HepG2 (cell line): ENCODE data around the gene SAA2. TPM values are rescaled to one million over a fixed set of nuclear protein-coding genes. Genes with fewer than 3 reads are reported as not detected.

ENCODE experiments used
- ATF2 ChIP-seq: sonication (generic); formaldehyde crosslinking; IDR thresholded peaks from 2 replicates; pipeline ENCODE4 v1.4.0; 2020; ENCODE audit warnings: missing genetic modification reagents
- CREB1 ChIP-seq, 2 experiments: fragments of 450-650 bp in 1 of 2; IDR thresholded peaks; 2 replicates each; pipeline ENCODE4 v1.6.1; 2016 to 2017; ENCODE audit warnings: control low read depth in 1 of 2, mild to moderate bottlenecking in 1 of 2, missing compliant biosample characterization in 1 of 2, missing genetic modification characterization in 1 of 2
- EHMT2 ChIP-seq: fragments of 200-600 bp; sonication (generic); IDR thresholded peaks from 2 replicates; pipeline ENCODE4 v1.7.0; 2017; ENCODE audit warnings: antibody characterized with exemption, low read depth, low read length, borderline replicate concordance
- GLI4 ChIP-seq: sonication (generic); formaldehyde crosslinking; IDR thresholded peaks from 2 replicates; pipeline ENCODE4 v1.5.1; 2020; ENCODE audit warnings: missing genetic modification reagents, mild to moderate bottlenecking, moderate library complexity, borderline replicate concordance
- IRF2 ChIP-seq: IDR thresholded peaks from 2 replicates; pipeline ENCODE4 v1.6.1; 2018; ENCODE audit warnings: missing genetic modification reagents, missing compliant biosample characterization
- KDM6A ChIP-seq: IDR thresholded peaks from 2 replicates; pipeline ENCODE4 v1.6.1; 2016; ENCODE audit warnings: low read depth
- MIXL1 ChIP-seq: IDR thresholded peaks from 2 replicates; pipeline ENCODE4 v1.6.1; 2016
- PAF1 ChIP-seq: IDR thresholded peaks from 2 replicates; pipeline ENCODE4 v1.6.1; 2016; ENCODE audit warnings: missing genetic modification reagents, missing compliant biosample characterization
- POGZ ChIP-seq: sonication (generic); formaldehyde crosslinking; IDR thresholded peaks from 2 replicates; pipeline ENCODE4 v1.4.0; 2020; ENCODE audit warnings: mild to moderate bottlenecking, missing genetic modification reagents
- RBFOX2 ChIP-seq: fragments of 200-400 bp; formaldehyde crosslinking; IDR thresholded peaks from 2 replicates; pipeline ENCODE4 v1.6.1; 2017; ENCODE audit warnings: low read depth, mild to moderate bottlenecking, low read length
- REST ChIP-seq, 2 experiments: IDR thresholded peaks; 2 replicates each; pipeline ENCODE4 v1.6.1; 2011 to 2012; ENCODE audit warnings: low read length in 2 of 2, borderline replicate concordance in 1 of 2, low read depth in 1 of 2, mild to moderate bottlenecking in 1 of 2, moderate library complexity in 1 of 2
- RXRB ChIP-seq: IDR thresholded peaks from 2 replicates; pipeline ENCODE4 v1.6.1; 2016; ENCODE audit warnings: borderline replicate concordance, missing genetic modification reagents, missing compliant biosample characterization
- SMAD3 ChIP-seq: sonication (generic); formaldehyde crosslinking; IDR thresholded peaks from 2 replicates; pipeline ENCODE4 v1.4.0; 2020; ENCODE audit warnings: missing genetic modification reagents
- TBX2 ChIP-seq: sonication (generic); formaldehyde crosslinking; IDR thresholded peaks from 2 replicates; pipeline ENCODE4 v1.5.0; 2020; ENCODE audit warnings: missing genetic modification reagents, mild to moderate bottlenecking, borderline replicate concordance
- TBX3 ChIP-seq: fragments of 450-650 bp; IDR thresholded peaks from 2 replicates; pipeline ENCODE4 v1.6.1; 2017; ENCODE audit warnings: antibody characterized with exemption, mild to moderate bottlenecking, inconsistent platforms, borderline replicate concordance
- ZBTB38 ChIP-seq: sonication (generic); formaldehyde crosslinking; IDR thresholded peaks from 2 replicates; pipeline ENCODE4 v1.5.1; 2020; ENCODE audit warnings: mild to moderate bottlenecking, missing genetic modification reagents
- ZNF230 ChIP-seq: sonication (generic); formaldehyde crosslinking; IDR thresholded peaks from 2 replicates; pipeline ENCODE4 v1.4.0; 2020; ENCODE audit warnings: mild to moderate bottlenecking, missing genetic modification reagents
- ZNF512 ChIP-seq: sonication (generic); formaldehyde crosslinking; IDR thresholded peaks from 2 replicates; pipeline ENCODE4 v1.4.0; 2020; ENCODE audit warnings: mild to moderate bottlenecking, missing genetic modification reagents
- ZNF644 ChIP-seq: IDR thresholded peaks from 2 replicates; pipeline ENCODE4 v1.6.1; 2016; ENCODE audit warnings: low read depth
- ZNF724P ChIP-seq: sonication (generic); formaldehyde crosslinking; IDR thresholded peaks from 2 replicates; pipeline ENCODE4 v1.8.0; 2022; ENCODE audit warnings: missing genetic modification reagents, borderline replicate concordance
- ZNF768 ChIP-seq: sonication (generic); formaldehyde crosslinking; IDR thresholded peaks from 2 replicates; pipeline ENCODE4 v1.4.0; 2020; ENCODE audit warnings: missing genetic modification reagents
- ZNF878 ChIP-seq: sonication (generic); formaldehyde crosslinking; IDR thresholded peaks from 2 replicates; pipeline ENCODE4 v1.8.1; 2023; ENCODE audit warnings: mild to moderate bottlenecking, missing genetic modification reagents, moderate library complexity
- ZSCAN20 ChIP-seq: sonication (generic); formaldehyde crosslinking; IDR thresholded peaks from 2 replicates; pipeline ENCODE4 v1.4.0; 2020; ENCODE audit warnings: missing genetic modification reagents, mild to moderate bottlenecking, borderline replicate concordance
- ZSCAN30 ChIP-seq: sonication (generic); formaldehyde crosslinking; IDR thresholded peaks from 2 replicates; pipeline ENCODE4 v1.5.0; 2020; ENCODE audit warnings: mild to moderate bottlenecking, missing genetic modification reagents
- polyA plus RNA-seq, 8 experiments: library from polyadenylated mRNA; depleted of rRNA in 3 of 8; stranded (reverse) in 7 of 8; unstranded in 1 of 8; fragments of >200 nt; fragmentation: Illumina TruSeq in 4 of 8; extraction: Trizol in 4 of 8; gene quantifications; 2 replicates each; pipeline versions ENCODE4 v1.2.1 to v1.2.3, GENCODE V29; 2011 to 2016; ENCODE audit warnings: low read depth in 4 of 8, missing spikeins in 1 of 8, mixed read lengths in 1 of 8; ENCODE audit not compliant: insufficient read depth in 1 of 8
- total RNA-seq, 5 experiments: library from RNA; depleted of rRNA; stranded (reverse); fragments of >200 nt; fragmentation: Illumina TruSeq; extraction: Trizol; gene quantifications; 2 replicates each; pipeline ENCODE4 v1.2.3, GENCODE V29; 2016; ENCODE audit warnings: low read depth in 1 of 5

SAA2 gene
- total and polyA plus RNA-seq, 2 of the 13 experiments (the other 11 are each of a cell fraction or from before 2014, with no cell fraction given), result 0.27 TPM; not detected in 1

- TF ChIP-seq ZNF512 (CRISPR knock-in tag) (no peak), CREB1 (IDR thresholded peaks at IDR 0.05) (no peak), CREB1 (CRISPR knock-in tag; IDR thresholded peaks at IDR 0.05) (peak; percentile 65), TBX3 (no peak), PAF1 (CRISPR knock-in tag) (no peak), RXRB (CRISPR knock-in tag) (peak; percentile 62), ZNF644 (peak; percentile 72), ZNF230 (CRISPR knock-in tag) (no peak), POGZ (no peak), KDM6A (CRISPR knock-in tag) (peak; percentile 42; the same call in 1 of the 2 replicates), ATF2 (CRISPR knock-in tag) (peak; percentile 86), ZNF724P (CRISPR knock-in tag) (no peak), EHMT2 (peak; percentile 38; the same call in 1 of the 2 replicates), ZSCAN20 (no peak), ZNF878 (CRISPR knock-in tag) (no peak), GLI4 (CRISPR knock-in tag) (no peak), RBFOX2 (no peak), ZBTB38 (CRISPR knock-in tag) (no peak), ZSCAN30 (CRISPR knock-in tag) (no peak), ZNF768 (CRISPR knock-in tag) (no peak), SMAD3 (CRISPR knock-in tag) (peak; percentile 47; the same call in 1 of the 2 replicates), TBX2 (CRISPR knock-in tag) (no peak), REST (IDR thresholded peaks at IDR 0.05; ENCODE audit: borderline replicate concordance in 1 of 2, low read depth in 1 of 2, low read length in 2 of 2) (0 out of 4 replicates have a peak, but pooled peaks of 1 of the 2 experiments have one; percentile 43), MIXL1 (peak; percentile 67), IRF2 (CRISPR knock-in tag) (peak; percentile 44; the same call in 1 of the 2 replicates)
These were observed 11.7 kb downstream of the SAA2 start, which contains the start of gene SAA4 (continued) for GRCh38 chr11:18236664-18237356.
